K562 (cell line): ENCODE data around the gene GPR37.

Experiments used
- CREM ChIP-seq: IDR thresholded peaks from 2 replicates; pipeline ENCODE4 v1.6.1; 2014; ENCODE audit warnings: antibody characterized with exemption, low read depth
- CTBP1 ChIP-seq: fragments of 450-650 bp; IDR thresholded peaks from 2 replicates; pipeline ENCODE4 v1.6.1; 2016; ENCODE audit warnings: borderline replicate concordance
- ERF ChIP-seq: fragments of 450-650 bp; formaldehyde crosslinking; IDR thresholded peaks from 2 replicates; pipeline ENCODE4 v1.4.0; 2020; ENCODE audit warnings: mild to moderate bottlenecking, mixed read lengths
- RFX5 ChIP-seq: IDR thresholded peaks from 2 replicates; pipeline ENCODE4 v1.6.1; 2011; ENCODE audit warnings: low read depth, mild to moderate bottlenecking, improper control_type of control experiment, low read length
- TF ChIP-seq, protein P1 (sequence below), 3 experiments: IDR thresholded peaks in 2 of 3; conservative IDR thresholded peaks in 1 of 3; 2 replicates each; pipeline ENCODE4 v1.5.1; 2011 to 2012; ENCODE audit warnings: low read length in 3 of 3, mild to moderate bottlenecking in 3 of 3, control low read depth in 2 of 3, improper control_type of control experiment in 1 of 3, inconsistent platforms in 1 of 3, low read depth in 1 of 3, mixed read lengths in 1 of 3, moderate library complexity in 1 of 3; ENCODE audit not compliant: insufficient read depth in 2 of 3

GRCh38 chr7:124764847-124765400, 668 bp downstream of the GPR37 start:
- TF ChIP-seq RFX5, result no peak
- no peak for TF ChIP-seq ERF
- no peak for TF ChIP-seq CREM
- TF ChIP-seq, protein P1, sequence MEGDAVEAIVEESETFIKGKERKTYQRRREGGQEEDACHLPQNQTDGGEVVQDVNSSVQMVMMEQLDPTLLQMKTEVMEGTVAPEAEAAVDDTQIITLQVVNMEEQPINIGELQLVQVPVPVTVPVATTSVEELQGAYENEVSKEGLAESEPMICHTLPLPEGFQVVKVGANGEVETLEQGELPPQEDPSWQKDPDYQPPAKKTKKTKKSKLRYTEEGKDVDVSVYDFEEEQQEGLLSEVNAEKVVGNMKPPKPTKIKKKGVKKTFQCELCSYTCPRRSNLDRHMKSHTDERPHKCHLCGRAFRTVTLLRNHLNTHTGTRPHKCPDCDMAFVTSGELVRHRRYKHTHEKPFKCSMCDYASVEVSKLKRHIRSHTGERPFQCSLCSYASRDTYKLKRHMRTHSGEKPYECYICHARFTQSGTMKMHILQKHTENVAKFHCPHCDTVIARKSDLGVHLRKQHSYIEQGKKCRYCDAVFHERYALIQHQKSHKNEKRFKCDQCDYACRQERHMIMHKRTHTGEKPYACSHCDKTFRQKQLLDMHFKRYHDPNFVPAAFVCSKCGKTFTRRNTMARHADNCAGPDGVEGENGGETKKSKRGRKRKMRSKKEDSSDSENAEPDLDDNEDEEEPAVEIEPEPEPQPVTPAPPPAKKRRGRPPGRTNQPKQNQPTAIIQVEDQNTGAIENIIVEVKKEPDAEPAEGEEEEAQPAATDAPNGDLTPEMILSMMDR (IDR thresholded peaks at IDR 0.05 in 2 of 3, conservative IDR thresholded peaks at IDR 0.05 in 1 of 3; ENCODE audit: insufficient read depth in 2 of 3, low read depth in 1 of 3, low read length in 3 of 3), result no peak
- no peak for TF ChIP-seq CTBP1
